H9 (cell line): Measurements from ENCODE around the gene TMEM135. TPM values are rescaled to one million over a fixed set of nuclear protein-coding genes. Genes with fewer than 3 reads are reported as not detected.

Source experiments
- DNase-seq: peaks from one replicate; pipeline ENCODE4 v3.0.0-alpha.2; 2017
- H2AFZ ChIP-seq: one replicate; pipeline ENCODE4 v1.6.1; 2013; ENCODE audit warnings: mild to moderate bottlenecking, low read length, control low read depth, moderate library complexity
- H2AK5ac ChIP-seq: 2 replicates; pipeline ENCODE4 v1.6.1; 2013; ENCODE audit warnings: low read length, control low read depth, mixed read lengths; ENCODE audit not compliant: insufficient read length
- H2BK120ac ChIP-seq: one replicate; pipeline ENCODE4 v1.6.1; 2013; ENCODE audit warnings: low read depth, mild to moderate bottlenecking, low read length, control low read depth, inconsistent platforms; ENCODE audit not compliant: poor library complexity, severe bottlenecking
- H2BK12ac ChIP-seq: 2 replicates; pipeline ENCODE4 v1.6.1; 2013; ENCODE audit warnings: low read length, control low read depth, mixed read lengths, low read depth; ENCODE audit not compliant: insufficient read length
- H2BK15ac ChIP-seq: 2 replicates; pipeline ENCODE4 v1.6.1; 2013; ENCODE audit warnings: low read depth, low read length, control low read depth
- H2BK20ac ChIP-seq: one replicate; pipeline ENCODE4 v1.6.1; 2013; ENCODE audit warnings: low read depth, mild to moderate bottlenecking, low read length, control low read depth, inconsistent platforms; ENCODE audit not compliant: poor library complexity, severe bottlenecking
- H2BK5ac ChIP-seq: 2 replicates; pipeline ENCODE4 v1.6.1; 2013; ENCODE audit warnings: low read length, control low read depth, mixed read lengths; ENCODE audit not compliant: insufficient read length
- H3K14ac ChIP-seq: 2 replicates; pipeline ENCODE4 v1.6.1; 2013; ENCODE audit warnings: low read length, control low read depth; ENCODE audit not compliant: insufficient read depth
- H3K18ac ChIP-seq: 2 replicates; pipeline ENCODE4 v1.6.1; 2013; ENCODE audit warnings: low read depth, mild to moderate bottlenecking, mixed read lengths, low read length, control low read depth; ENCODE audit not compliant: insufficient read length
- H3K23ac ChIP-seq: 2 replicates; pipeline ENCODE4 v1.6.1; 2013; ENCODE audit warnings: low read length, control low read depth, mixed read lengths, low read depth; ENCODE audit not compliant: insufficient read length
- H3K23me2 ChIP-seq: 2 replicates; pipeline ENCODE4 v1.6.1; 2013; ENCODE audit warnings: low read depth, mild to moderate bottlenecking, mixed read lengths, low read length, control low read depth; ENCODE audit not compliant: insufficient read length, poor library complexity, severe bottlenecking
- H3K27ac ChIP-seq: 2 replicates; pipeline ENCODE4 v1.5.1; 2013; ENCODE audit warnings: low read length, control low read depth, mixed read lengths, low read depth; ENCODE audit not compliant: insufficient read length
- H3K27me3 ChIP-seq: 2 replicates; pipeline ENCODE4 v1.6.1; 2013; ENCODE audit warnings: low read length, control low read depth, inconsistent platforms; ENCODE audit not compliant: insufficient read depth
- H3K4ac ChIP-seq: 2 replicates; pipeline ENCODE4 v1.6.1; 2013; ENCODE audit warnings: low read depth, mild to moderate bottlenecking, control low read depth, inconsistent platforms, low read length, moderate library complexity
- H3K4me1 ChIP-seq: 2 replicates; pipeline ENCODE4 v1.6.1; 2013; ENCODE audit warnings: low read length, control low read depth, inconsistent platforms; ENCODE audit not compliant: insufficient read depth
- H3K4me2 ChIP-seq: 2 replicates; pipeline ENCODE4 v1.6.1; 2013; ENCODE audit warnings: low read length, control low read depth, mixed read lengths; ENCODE audit not compliant: insufficient read length, insufficient read depth
- H3K56ac ChIP-seq: 2 replicates; pipeline ENCODE4 v1.6.1; 2013; ENCODE audit warnings: low read depth, mild to moderate bottlenecking, mixed read lengths, low read length, control low read depth; ENCODE audit not compliant: insufficient read length
- H3K79me1 ChIP-seq: 2 replicates; pipeline ENCODE4 v1.6.1; 2013; ENCODE audit warnings: low read depth, mild to moderate bottlenecking, moderate library complexity, low read length, control low read depth, inconsistent platforms; ENCODE audit not compliant: insufficient read depth, poor library complexity, severe bottlenecking
- H3K79me2 ChIP-seq: 2 replicates; pipeline ENCODE4 v1.6.1; 2013; ENCODE audit warnings: low read length, control low read depth, inconsistent platforms; ENCODE audit not compliant: insufficient read depth
- H3K9ac ChIP-seq: 2 replicates; pipeline ENCODE4 v1.6.1; 2013; ENCODE audit warnings: low read length, control low read depth, mixed read lengths; ENCODE audit not compliant: insufficient read length; ENCODE audit errors: extremely low read depth
- H3K9me3 ChIP-seq: one replicate; pipeline ENCODE4 v1.6.1; 2013; ENCODE audit warnings: low read depth, low read length, inconsistent platforms; ENCODE audit not compliant: control insufficient read depth
- H3T11ph ChIP-seq: one replicate; pipeline ENCODE4 v1.6.1; 2013; ENCODE audit warnings: mild to moderate bottlenecking, low read length, control low read depth, inconsistent platforms
- H4K20me1 ChIP-seq: one replicate; pipeline ENCODE4 v1.6.1; 2013; ENCODE audit not compliant: control insufficient read depth, insufficient read length, insufficient read depth
- H4K5ac ChIP-seq: 2 replicates; pipeline ENCODE4 v1.6.1; 2013; ENCODE audit warnings: low read depth, mild to moderate bottlenecking, mixed read lengths, low read length, control low read depth; ENCODE audit not compliant: insufficient read length
- H4K8ac ChIP-seq: replicated peaks from 2 replicates; pipeline ENCODE4 v1.6.1; 2013; ENCODE audit warnings: low read length, control low read depth, mixed read lengths, low read depth; ENCODE audit not compliant: insufficient read length
- H4K91ac ChIP-seq: 2 replicates; pipeline ENCODE4 v1.6.1; 2013; ENCODE audit warnings: low read depth, mild to moderate bottlenecking, moderate library complexity, mixed read lengths, low read length, control low read depth; ENCODE audit not compliant: insufficient read length
- H3K27ac Mint-ChIP-seq, 3 experiments: 2 replicates in 2 of 3; 3 replicates in 1 of 3; pipeline ENCODE4 v1.8.0; 2020 to 2021; ENCODE audit warnings: mixed read lengths in 3 of 3, mild to moderate bottlenecking in 1 of 3, moderate library complexity in 1 of 3
- H3K27me3 Mint-ChIP-seq: 2 replicates; pipeline ENCODE4 v1.8.0; 2021; ENCODE audit warnings: low read depth, mild to moderate bottlenecking, moderate library complexity, mixed read lengths
- H3K36me3 Mint-ChIP-seq, 3 experiments: 2 replicates in 2 of 3; 3 replicates in 1 of 3; pipeline ENCODE4 v1.8.0; 2020 to 2021; ENCODE audit warnings: low read depth in 3 of 3, mixed read lengths in 3 of 3; ENCODE audit not compliant: insufficient read depth in 1 of 3
- H3K4me1 Mint-ChIP-seq, 2 experiments: 2 replicates each; pipeline ENCODE4 v1.8.0; 2020; ENCODE audit warnings: mixed read lengths in 2 of 2
- H3K4me3 Mint-ChIP-seq, 2 experiments: 2 replicates in 1 of 2; 3 replicates in 1 of 2; pipeline ENCODE4 v1.8.0; 2020 to 2021; ENCODE audit warnings: mild to moderate bottlenecking in 2 of 2, mixed read lengths in 2 of 2, moderate library complexity in 1 of 2
- H3K9me3 Mint-ChIP-seq, 2 experiments: 2 replicates in 1 of 2; 3 replicates in 1 of 2; pipeline ENCODE4 v1.8.0; 2020; ENCODE audit warnings: mild to moderate bottlenecking in 2 of 2, mixed read lengths in 2 of 2, moderate library complexity in 1 of 2
- WGBS: extraction: QIAGEN DNeasy Blood & Tissue Kit; methylation state at CpG from one replicate; pipeline ENCODE4 v1.1.7; 2013; ENCODE audit warnings: missing lambda C conversion rate, low lambda C conversion rate, mixed read lengths; ENCODE audit not compliant: insufficient read length; ENCODE audit errors: extremely low coverage; 5-methylcytosine and 5-hydroxymethylcytosine counted together
- total RNA-seq: library from RNA; stranded (reverse); gene quantifications from 2 replicates; pipeline ENCODE4 v1.2.1, GENCODE V29; 2021
- TF ChIP-seq, protein P1 (sequence below): fragments of 200-600 bp; sonication (generic); conservative IDR thresholded peaks from 3 replicates; pipeline ENCODE4 v1.8.0; 2021; ENCODE audit warnings: antibody characterized with exemption, mild to moderate bottlenecking

The TMEM135 gene
- total RNA-seq, 1 experiment from 2014 or later: 25.2 TPM

DNA sequence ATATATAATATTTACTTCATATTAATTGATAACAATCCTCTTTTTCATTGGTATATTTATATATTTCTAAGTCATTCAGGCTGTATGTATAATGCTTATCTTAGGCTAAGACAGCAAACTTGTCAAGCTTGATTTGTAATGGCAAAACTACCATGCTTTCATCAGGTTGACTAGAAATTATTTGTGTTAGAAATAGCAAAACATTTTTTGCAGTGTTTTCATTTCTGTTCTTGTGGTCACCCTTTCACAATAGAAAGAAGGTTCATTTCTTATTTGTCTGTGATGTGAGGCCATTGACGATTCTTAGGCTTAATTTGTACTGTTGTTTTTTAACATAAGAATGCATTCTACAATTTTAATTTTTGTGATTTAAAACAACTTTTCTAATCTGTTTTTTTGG, 197.6 kb downstream of the TMEM135 start:
- Histone ChIP-seq H3K9me3 (no peaks in the 10 kb centered on the region), H3K18ac (no peak overlapping the region), H3K4ac (no peak overlapping the region), H2AK5ac (no peak overlapping the region), H3K23ac (no peak overlapping the region), H3K79me2 (no peaks in the 10 kb centered on the region), H3K9ac (no peak overlapping the region), H3K14ac (no peak overlapping the region), H3K4me2 (no peak overlapping the region), H3K4me1 (no peaks in the 10 kb centered on the region), H2BK120ac (no peak overlapping the region), H2BK5ac (no peak overlapping the region), H3T11ph (no peak overlapping the region), H2BK12ac (no peak overlapping the region), H2AFZ (no peak overlapping the region), H4K20me1 (no peaks in the 10 kb centered on the region), H2BK15ac (no peak overlapping the region), H3K27me3 (no peaks in the 10 kb centered on the region), H2BK20ac (no peak overlapping the region), H3K23me2 (no peaks in the 10 kb centered on the region), H4K5ac (no peak overlapping the region), H3K79me1 (no peaks in the 10 kb centered on the region), H4K8ac (no peak overlapping the region), H4K91ac (no peak overlapping the region), H3K56ac (no peak overlapping the region), H3K27ac (no peak overlapping the region)
- peaks cover 3 to 12% (median 8%) of the 10 kb centered on the region in 3 experiments; a peak in 6 of 7 replicates for H3K36me3 Mint-ChIP-seq
- WGBS: no CpG with 5 or more reads among the region's 1 CpG
- no peaks in the 10 kb centered on the region for H3K27me3 Mint-ChIP-seq
- H3K4me3 Mint-ChIP-seq: no peak overlapping the region
- no peak for DNase-seq
- TF ChIP-seq, protein P1, sequence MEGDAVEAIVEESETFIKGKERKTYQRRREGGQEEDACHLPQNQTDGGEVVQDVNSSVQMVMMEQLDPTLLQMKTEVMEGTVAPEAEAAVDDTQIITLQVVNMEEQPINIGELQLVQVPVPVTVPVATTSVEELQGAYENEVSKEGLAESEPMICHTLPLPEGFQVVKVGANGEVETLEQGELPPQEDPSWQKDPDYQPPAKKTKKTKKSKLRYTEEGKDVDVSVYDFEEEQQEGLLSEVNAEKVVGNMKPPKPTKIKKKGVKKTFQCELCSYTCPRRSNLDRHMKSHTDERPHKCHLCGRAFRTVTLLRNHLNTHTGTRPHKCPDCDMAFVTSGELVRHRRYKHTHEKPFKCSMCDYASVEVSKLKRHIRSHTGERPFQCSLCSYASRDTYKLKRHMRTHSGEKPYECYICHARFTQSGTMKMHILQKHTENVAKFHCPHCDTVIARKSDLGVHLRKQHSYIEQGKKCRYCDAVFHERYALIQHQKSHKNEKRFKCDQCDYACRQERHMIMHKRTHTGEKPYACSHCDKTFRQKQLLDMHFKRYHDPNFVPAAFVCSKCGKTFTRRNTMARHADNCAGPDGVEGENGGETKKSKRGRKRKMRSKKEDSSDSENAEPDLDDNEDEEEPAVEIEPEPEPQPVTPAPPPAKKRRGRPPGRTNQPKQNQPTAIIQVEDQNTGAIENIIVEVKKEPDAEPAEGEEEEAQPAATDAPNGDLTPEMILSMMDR: no peak
- no peaks in the 10 kb centered on the region for H3K4me1 Mint-ChIP-seq
- peaks cover 0 to 4% of the 10 kb centered on the region in 2 experiments; a peak in 4 of 5 replicates for H3K9me3 Mint-ChIP-seq
- H3K27ac Mint-ChIP-seq: no peak overlapping the region
